ENCODE data around the gene SMIM36.
"Not testable (repeated sequence)": the region's sequence is repeated elsewhere in the genome, so short reads cannot be mapped to it uniquely, and the experiment has no call there.

Gene SMIM36

GRCh38 chr17:55530064-55530463 lies 18.8 kb upstream of the SMIM36 start:
- DNase-seq (ENCODE audit: low read depth in 1 of 2, low spot score in 1 of 2) = no peak
- TF ChIP-seq JUND (IDR thresholded peaks at IDR 0.05; ENCODE audit: low read depth) = no peak
- in situ Hi-C loops (cut with HindIII; ENCODE audit: low pct_unique_long_range_greater_than_20kb, low sequenced_read_pairs) = no loop called here

GRCh38 chr17:55527540-55528118 lies 16.4 kb upstream of the SMIM36 start:
- DNase-seq (ENCODE audit: low read depth in 1 of 2, low spot score in 1 of 2) = peak; percentile 46 to 76
- TF ChIP-seq JUND (IDR thresholded peaks at IDR 0.05; ENCODE audit: low read depth) = no peak
- in situ Hi-C loops (cut with HindIII; ENCODE audit: low pct_unique_long_range_greater_than_20kb, low sequenced_read_pairs) = no loop called here

GRCh38 chr17:55524440-55525220 lies 13.4 kb upstream of the SMIM36 start:
- TF ChIP-seq JUND (IDR thresholded peaks at IDR 0.05; ENCODE audit: low read depth) = no peak
- no peak for DNase-seq (ENCODE audit: low read depth in 1 of 2, low spot score in 1 of 2)
- in situ Hi-C loops (cut with HindIII; ENCODE audit: low pct_unique_long_range_greater_than_20kb, low sequenced_read_pairs) = no loop called here

GRCh38 chr17:55523032-55523431 lies 11.8 kb upstream of the SMIM36 start:
- DNase-seq (ENCODE audit: low read depth in 1 of 2, low spot score in 1 of 2); in situ Hi-C loops (cut with HindIII; ENCODE audit: low pct_unique_long_range_greater_than_20kb, low sequenced_read_pairs): not testable (repeated sequence)

- TF ChIP-seq JUND (IDR thresholded peaks at IDR 0.05; ENCODE audit: low read depth) = no peak
- in situ Hi-C loops (cut with HindIII; ENCODE audit: low pct_unique_long_range_greater_than_20kb, low sequenced_read_pairs) = no loop called here
- DNase-seq (ENCODE audit: low read depth in 1 of 2, low spot score in 1 of 2) = no peak
Observed at GRCh38 chr17:55521186-55521585, 9.9 kb upstream of the SMIM36 start.

- DNase-seq (ENCODE audit: low read depth in 1 of 2, low spot score in 1 of 2) = no peak
- no peak for TF ChIP-seq JUND (IDR thresholded peaks at IDR 0.05; ENCODE audit: low read depth)
- in situ Hi-C loops (cut with HindIII; ENCODE audit: low pct_unique_long_range_greater_than_20kb, low sequenced_read_pairs) = no loop called here
Observed at GRCh38 chr17:55520402-55520801, 9.2 kb upstream of the SMIM36 start.

- TF ChIP-seq JUND (IDR thresholded peaks at IDR 0.05; ENCODE audit: low read depth) = no peak
- DNase-seq (ENCODE audit: low read depth in 1 of 2, low spot score in 1 of 2) = no peak
- in situ Hi-C loops (cut with HindIII; ENCODE audit: low pct_unique_long_range_greater_than_20kb, low sequenced_read_pairs) = no loop called here
Observed at GRCh38 chr17:55518510-55518909, 7.3 kb upstream of the SMIM36 start.

- peak; percentile 51 to 88 for DNase-seq (ENCODE audit: low read depth in 1 of 2, low spot score in 1 of 2)
- in situ Hi-C loops (cut with HindIII; ENCODE audit: low pct_unique_long_range_greater_than_20kb, low sequenced_read_pairs) = no loop called here
Observed at GRCh38 chr17:55513885-55514590, 2.8 kb upstream of the SMIM36 start.

GRCh38 chr17:55507669-55508068 lies 3.6 kb downstream of the SMIM36 start:
- DNase-seq (ENCODE audit: low read depth in 1 of 2, low spot score in 1 of 2); in situ Hi-C loops (cut with HindIII; ENCODE audit: low pct_unique_long_range_greater_than_20kb, low sequenced_read_pairs): not testable (repeated sequence)

More at GRCh38 chr17:55513885-55514590, 2.8 kb upstream of the SMIM36 start:
- no peak for TF ChIP-seq JUND (IDR thresholded peaks at IDR 0.05; ENCODE audit: low read depth)

- peak in 1 of 2 experiments; percentile 22 for DNase-seq (ENCODE audit: low read depth in 1 of 2, low spot score in 1 of 2)
- in situ Hi-C loops (cut with HindIII; ENCODE audit: low pct_unique_long_range_greater_than_20kb, low sequenced_read_pairs) = not testable (repeated sequence)
Observed at GRCh38 chr17:55501626-55502025, 9.6 kb downstream of the SMIM36 start.

GRCh38 chr17:55500103-55500502 lies 11.1 kb downstream of the SMIM36 start:
- in situ Hi-C loops (cut with HindIII; ENCODE audit: low pct_unique_long_range_greater_than_20kb, low sequenced_read_pairs) = no loop called here
- no peak for DNase-seq (ENCODE audit: low read depth in 1 of 2, low spot score in 1 of 2)
- no peak for TF ChIP-seq JUND (IDR thresholded peaks at IDR 0.05; ENCODE audit: low read depth)

- in situ Hi-C loops (cut with HindIII; ENCODE audit: low pct_unique_long_range_greater_than_20kb, low sequenced_read_pairs) = no loop called here
- no peak for DNase-seq (ENCODE audit: low read depth in 1 of 2, low spot score in 1 of 2)
- no peak for TF ChIP-seq JUND (IDR thresholded peaks at IDR 0.05; ENCODE audit: low read depth)
Observed at GRCh38 chr17:55496094-55496881, 15.0 kb downstream of the SMIM36 start.

Data from T47D (cell line).